NCI-H226 (cell line): Measurements from ENCODE around the gene RAB4A.

Experiments used
- DNase-seq: peaks from one replicate; pipeline ENCODE4 v3.0.0-alpha.2; 2015

Gene RAB4A, protein sequence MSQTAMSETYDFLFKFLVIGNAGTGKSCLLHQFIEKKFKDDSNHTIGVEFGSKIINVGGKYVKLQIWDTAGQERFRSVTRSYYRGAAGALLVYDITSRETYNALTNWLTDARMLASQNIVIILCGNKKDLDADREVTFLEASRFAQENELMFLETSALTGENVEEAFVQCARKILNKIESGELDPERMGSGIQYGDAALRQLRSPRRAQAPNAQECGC

DNA sequence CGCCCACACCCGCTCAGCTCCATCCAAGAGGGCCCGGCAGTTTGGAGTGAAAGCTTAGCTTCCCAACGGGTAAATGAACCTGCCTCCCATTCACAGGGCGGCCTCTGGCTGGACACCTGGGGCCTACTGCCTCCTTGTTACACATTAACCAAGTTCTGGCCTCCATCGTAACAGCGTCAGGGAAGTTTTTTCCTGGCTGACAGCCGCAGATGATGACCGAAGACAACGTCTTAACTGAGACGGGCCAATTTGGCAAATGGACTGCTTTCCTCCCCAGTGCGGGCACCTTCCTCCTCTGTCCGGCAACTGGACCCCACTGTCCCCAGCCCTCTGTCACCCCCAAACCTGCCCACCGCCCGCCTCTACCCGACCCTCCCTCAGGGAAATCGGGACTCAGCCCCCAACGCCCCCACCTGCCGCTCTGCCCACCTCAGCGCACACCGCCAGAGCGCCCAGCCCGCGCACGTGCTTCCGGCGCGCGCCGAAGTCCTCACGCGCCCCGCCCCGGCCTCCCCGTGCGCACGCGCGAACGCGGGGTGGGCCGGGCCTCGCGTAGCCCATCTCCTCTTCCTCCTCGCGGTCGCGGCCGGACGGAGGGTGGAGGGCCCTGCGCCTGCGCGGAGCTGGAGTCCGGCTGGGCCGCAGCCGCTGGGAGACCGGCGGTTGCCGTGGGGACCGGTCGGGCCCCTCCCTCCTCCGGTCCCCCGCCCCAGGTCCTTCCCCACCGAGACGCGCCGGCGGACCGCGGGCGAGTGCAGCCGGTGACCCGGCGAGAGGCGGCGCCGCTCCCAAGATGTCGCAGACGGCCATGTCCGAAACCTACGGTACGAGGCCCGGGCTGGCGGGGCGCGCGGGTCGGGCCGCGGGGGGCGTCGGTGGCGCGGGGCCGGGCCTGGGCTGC, at the start of gene RAB4A:
Gene RAB4A, plus strand, starts transcription at position 565 of the 901 bp plus-strand sequence. Its CDS starts 229 bp downstream, at position 794.
- DNase-seq: peak; percentile 69

GRCh38 chr1:229222081-229222480, 48.8 kb upstream of the RAB4A start:
- no peak for DNase-seq

GRCh38 chr1:229223498-229223897, 47.4 kb upstream of the RAB4A start:
- no peak for DNase-seq

- peak; percentile 14 for DNase-seq
Observed at GRCh38 chr1:229224308-229224707, 46.6 kb upstream of the RAB4A start.

- DNase-seq: no peak
Observed at GRCh38 chr1:229225331-229225782, 45.6 kb upstream of the RAB4A start.

DNA sequence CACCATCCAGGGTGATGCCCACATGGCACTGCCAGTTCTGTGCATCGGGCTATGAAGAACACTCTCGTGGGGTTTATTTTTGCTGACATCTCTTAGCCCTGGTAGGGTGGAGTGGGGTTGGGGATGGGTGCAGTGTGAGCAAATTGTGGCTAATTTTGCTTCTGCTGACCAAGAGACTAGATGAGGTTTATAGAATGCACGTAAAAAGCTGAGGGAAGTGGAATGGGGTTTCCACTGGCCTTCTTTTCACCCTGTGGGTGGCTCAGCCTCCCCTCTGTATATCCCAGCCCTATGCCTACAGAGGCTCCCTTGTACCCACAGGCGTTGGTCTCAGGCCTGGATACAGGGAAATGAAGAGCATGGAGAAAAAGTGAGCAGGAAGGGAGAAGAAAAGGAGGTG, 44.1 kb upstream of the RAB4A start:
- DNase-seq: no peak

GRCh38 chr1:229227298-229227919, 43.5 kb upstream of the RAB4A start:
- DNase-seq: peak; percentile 13

DNA sequence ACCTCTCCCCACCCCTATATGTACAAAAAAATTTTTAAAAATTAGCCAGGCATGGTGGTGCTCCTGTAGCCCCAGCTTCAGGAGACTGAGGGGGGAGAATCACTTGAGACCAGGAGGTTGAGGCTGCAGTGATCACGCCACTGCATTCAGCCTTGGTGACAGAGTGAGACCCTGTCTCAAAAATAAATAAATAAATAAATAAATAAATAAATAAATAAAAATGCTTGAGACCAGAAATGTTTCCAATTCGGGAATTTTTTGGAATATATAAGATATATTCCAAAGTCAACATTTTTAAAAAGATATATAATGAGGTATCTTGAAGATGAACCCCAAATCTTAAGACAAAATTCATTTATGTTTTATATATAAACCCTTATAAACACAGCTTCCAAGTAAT, 42.4 kb upstream of the RAB4A start:
- no peak for DNase-seq

GRCh38 chr1:229229137-229229720, 41.7 kb upstream of the RAB4A start:
- peak; percentile 6 for DNase-seq

GRCh38 chr1:229229721-229230139, 41.2 kb upstream of the RAB4A start:
- no peak for DNase-seq

DNA sequence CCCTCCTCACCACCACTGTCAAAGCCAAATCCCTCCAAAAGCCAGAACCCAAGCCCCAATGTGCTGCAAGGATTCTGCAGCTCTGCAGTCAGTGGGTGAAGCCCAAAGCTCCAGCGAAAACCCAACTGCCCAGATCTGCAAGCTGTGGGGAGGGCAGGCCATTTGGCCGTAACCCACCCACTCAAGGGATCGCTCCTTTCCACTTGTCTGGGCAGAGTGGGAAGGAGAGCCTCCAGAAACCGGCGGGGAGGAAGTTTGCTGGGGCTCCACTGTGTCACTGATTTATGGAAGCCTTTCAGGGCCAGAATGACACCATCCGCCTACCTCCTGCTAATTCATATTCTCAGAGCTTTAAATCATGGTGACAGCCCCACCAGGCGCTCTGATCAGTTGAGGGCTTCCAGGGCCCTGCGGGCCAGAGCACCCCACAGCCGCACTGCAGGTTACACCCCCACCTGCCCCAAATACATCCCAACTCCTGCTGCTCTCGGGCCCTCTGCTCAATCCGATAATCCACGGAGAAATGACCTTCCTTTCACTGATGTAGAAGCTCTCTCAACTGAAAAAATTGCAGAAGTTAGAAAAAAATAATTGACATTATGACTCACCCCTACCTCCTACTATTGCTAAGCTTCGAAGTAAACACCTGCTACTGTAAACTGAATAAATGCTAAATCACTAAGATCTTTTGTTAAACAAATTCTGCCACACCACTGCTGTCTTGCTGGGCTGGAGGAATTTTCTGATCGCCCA, 40.6 kb upstream of the RAB4A start:
- DNase-seq: no peak

DNA sequence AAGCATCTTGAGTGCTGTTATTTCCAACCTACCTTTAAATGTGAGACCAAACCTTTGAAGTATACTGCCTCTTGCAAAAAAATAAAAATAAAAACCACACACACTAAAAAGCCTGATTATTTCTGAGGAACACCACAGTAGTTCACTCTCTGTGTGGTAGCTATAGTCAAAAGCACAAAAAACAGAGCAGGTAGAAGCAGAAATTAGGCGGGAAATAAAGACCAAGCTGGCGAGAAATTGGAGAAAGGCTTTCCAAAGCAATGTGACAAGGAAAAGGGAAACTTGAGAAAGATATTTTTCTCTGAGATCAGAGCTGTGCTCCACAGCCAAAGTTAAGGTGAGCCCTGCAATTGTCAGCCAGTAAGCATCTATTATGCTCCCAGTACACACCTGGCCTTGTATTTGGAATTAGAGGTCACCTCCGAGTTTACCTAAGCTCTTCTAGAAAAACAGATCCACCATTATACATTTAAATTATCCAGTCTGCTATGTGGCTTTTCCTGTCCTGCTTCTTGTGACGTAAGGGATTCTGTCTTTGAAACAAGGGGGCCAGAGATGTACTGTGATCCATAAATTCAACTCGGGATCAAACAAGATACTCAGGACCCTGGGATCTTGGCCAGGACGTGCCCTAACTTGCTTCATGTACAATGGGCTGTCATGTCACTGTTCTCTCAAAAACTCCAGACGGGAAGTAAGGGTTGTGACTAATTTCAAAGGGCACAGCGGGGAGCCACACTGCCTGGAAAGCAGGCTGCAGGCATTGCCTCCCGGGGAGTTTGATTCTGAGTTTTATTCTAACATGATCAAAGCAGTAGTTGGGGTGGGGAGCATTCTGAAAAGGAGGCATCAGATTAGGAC, 39.8 kb upstream of the RAB4A start:
- DNase-seq: no peak

GRCh38 chr1:229231754-229232119, 39.2 kb upstream of the RAB4A start:
- no peak for DNase-seq

DNA sequence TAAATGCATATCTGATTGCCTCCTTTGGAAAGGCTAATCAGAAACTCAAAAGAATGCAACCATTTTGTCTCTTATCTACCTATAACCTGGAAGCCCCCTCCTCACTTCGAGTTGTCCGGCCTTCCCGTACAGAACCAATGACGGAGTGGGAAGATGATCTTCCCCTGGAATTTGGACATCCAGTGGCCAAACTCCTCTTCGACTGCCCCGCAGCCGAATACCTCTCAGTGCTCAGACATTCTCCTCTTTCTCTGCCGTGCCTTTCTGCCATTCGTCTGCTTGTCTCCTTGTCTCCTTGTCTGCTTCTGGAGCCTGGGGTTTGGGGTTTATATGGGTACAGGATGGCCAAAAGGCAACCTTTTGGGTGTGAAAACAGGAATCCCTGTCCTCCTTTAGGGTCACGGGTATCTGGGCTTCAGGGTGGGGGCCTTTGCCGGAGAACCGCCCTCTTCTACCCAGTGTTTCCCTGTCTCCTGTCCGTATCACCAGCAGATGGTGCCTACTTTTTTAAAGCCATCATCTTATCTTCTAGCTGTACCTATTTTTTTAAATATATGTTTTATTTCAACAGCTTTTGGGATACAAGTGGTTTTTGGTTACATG, 35.9 kb upstream of the RAB4A start:
- DNase-seq: no peak

DNA sequence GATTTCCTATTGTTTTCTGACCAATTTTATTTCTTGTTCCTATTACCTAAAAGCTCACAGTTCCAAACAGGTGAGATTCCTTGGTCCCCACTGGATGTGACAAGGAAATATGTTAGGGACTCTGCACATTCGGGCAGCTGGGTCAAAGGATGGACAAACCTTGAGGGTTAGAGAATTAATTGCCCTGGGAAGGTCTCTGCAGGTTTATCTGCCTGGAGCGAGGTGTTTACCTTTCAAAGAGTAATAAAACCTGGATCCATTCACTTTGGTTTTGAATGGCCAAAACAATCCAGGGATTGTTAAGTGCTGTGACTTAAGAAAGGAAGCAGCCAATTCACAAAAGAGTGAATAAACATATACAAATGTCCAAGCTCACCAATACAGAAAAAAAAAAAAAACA, 33.6 kb upstream of the RAB4A start:
- DNase-seq: no peak

DNA sequence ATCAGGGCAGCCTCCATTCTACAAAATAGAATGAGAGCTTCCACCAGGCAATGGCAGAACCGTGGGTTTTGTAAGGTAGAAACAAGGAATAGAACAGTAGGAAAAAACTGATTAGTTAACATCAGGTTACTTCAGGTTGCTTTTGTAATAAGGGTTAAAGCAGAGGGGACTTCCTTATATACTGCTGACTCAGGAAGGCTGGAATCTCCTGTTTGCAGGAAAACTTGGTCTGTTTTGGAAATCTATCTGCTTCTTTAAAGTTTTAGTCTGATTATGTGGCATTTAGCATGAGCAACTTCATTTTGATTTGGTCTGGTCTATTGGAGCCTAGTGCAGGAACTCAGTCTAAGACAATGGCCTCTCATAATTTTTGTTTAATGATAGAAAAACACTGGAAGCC, 32.7 kb upstream of the RAB4A start:
- no peak for DNase-seq

GRCh38 chr1:229238674-229239415, 32.1 kb upstream of the RAB4A start:
- no peak for DNase-seq

- no peak for DNase-seq
Observed at GRCh38 chr1:229240532-229240931, 30.4 kb upstream of the RAB4A start.

DNA sequence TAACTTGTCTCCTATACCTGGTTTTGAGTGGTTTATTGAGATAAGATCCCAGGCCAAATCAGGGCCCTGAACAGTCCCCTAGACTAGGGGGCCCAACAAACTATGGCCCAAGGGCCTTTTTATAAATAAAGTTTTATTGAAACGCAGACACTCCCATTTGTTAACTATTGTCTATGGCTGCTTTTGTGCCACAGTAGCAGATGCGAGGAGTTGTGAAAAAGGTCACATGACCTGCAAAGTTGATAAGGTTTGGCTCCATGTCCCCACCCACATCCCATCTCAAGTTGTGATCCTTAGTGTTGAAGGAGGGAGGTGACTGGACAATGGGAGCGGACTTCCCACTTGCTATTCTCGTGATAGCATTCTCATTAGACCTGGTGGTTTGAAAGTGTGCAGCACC, 29.5 kb upstream of the RAB4A start:
- DNase-seq: no peak

DNA sequence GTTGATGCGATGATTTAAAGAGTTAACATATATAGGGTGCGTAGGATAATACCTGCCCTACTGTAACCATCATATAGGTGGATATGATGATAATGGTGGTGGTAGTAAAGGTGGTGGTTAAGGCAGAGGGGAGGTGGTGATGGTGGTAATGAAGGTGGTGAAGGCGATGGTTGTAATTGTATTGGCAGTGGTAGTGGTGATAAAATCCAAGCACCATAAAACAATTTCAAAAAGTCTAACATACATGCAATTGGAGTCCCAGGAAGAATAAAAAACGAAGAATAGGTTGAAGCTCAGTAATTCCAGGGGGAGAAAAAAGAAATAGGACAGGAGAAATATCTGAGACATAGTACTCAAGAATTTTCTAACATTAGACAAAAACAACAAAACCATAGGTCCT, 27.3 kb upstream of the RAB4A start:
- DNase-seq: no peak

DNA sequence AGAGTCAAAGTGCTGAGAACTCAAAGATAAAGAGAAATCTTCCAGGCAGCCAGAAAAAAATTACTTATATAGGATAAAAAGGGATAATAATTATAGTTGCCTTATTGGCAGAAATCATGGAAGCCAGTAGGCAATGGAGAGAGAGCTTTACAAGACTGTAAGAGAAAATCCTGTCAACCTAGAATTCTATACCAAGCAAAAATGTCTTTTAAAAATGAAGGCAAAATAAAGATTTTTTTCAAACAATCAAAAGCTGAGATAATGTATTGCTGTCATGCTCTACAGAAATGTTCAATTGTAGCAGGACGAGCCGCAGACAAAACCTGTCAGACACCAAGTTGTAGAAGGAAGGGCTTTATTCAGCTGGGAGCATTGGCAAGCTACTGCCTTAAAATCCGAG, 26.8 kb upstream of the RAB4A start:
- DNase-seq: no peak
